Transverse colon (tissue), 3 donors: ENCODE measurements around the gene STMP1.

ENCODE experiments used
- EP300 ChIP-seq: sonication (generic); formaldehyde crosslinking; IDR thresholded peaks from one replicate; pipeline ENCODE4 v1.6.1; 2017; ENCODE audit warnings: antibody characterized with exemption, low read depth
- TF ChIP-seq, protein P1 (sequence below), 5 experiments: fragments of 200-600 bp in 3 of 5; fragments of 450-650 bp in 2 of 5; sonication (generic) in 3 of 5; IDR thresholded peaks; 1 replicate in 2 of 5; 2 replicates in 3 of 5; pipeline ENCODE4 v1.5.1; 2016 to 2017; ENCODE audit warnings: antibody characterized with exemption in 5 of 5, inconsistent platforms in 3 of 5, mild to moderate bottlenecking in 2 of 5, moderate library complexity in 1 of 5

DNA sequence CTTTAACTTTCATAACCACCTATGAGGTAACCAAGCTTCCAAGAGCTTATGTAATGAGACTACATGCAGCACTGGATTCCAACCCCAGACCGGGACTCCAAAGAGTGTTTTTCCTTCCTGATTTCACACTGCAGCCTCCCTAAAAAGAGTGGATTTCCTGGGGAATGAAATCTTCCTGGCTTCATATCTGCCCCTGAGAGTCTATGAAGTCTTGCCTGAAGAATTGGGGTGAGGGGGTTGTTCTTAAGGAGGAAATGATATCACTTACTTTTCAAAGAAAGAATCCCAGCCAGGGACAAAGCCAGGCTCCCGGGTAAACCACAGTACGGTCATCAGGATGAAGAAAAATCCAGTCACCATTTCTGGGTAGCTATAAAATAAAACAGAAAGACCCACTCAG lies 29.7 kb downstream of the STMP1 start:
- TF ChIP-seq EP300, result no peak
- TF ChIP-seq, protein P1, sequence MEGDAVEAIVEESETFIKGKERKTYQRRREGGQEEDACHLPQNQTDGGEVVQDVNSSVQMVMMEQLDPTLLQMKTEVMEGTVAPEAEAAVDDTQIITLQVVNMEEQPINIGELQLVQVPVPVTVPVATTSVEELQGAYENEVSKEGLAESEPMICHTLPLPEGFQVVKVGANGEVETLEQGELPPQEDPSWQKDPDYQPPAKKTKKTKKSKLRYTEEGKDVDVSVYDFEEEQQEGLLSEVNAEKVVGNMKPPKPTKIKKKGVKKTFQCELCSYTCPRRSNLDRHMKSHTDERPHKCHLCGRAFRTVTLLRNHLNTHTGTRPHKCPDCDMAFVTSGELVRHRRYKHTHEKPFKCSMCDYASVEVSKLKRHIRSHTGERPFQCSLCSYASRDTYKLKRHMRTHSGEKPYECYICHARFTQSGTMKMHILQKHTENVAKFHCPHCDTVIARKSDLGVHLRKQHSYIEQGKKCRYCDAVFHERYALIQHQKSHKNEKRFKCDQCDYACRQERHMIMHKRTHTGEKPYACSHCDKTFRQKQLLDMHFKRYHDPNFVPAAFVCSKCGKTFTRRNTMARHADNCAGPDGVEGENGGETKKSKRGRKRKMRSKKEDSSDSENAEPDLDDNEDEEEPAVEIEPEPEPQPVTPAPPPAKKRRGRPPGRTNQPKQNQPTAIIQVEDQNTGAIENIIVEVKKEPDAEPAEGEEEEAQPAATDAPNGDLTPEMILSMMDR (IDR thresholded peaks at IDR 0.05), result no peak
